Measurements from ENCODE around the gene RAD9A. TPM values are rescaled to one million over a fixed set of nuclear protein-coding genes. Genes with fewer than 3 reads are reported as not detected.

The RAD9A gene
- total and polyA plus RNA-seq, 2 experiments from 2014 or later: 3.9 to 4.6 TPM

- TF ChIP-seq EZH2phosphoT487 (IDR thresholded peaks at IDR 0.05; ENCODE audit: insufficient read depth, low read depth) (no peak), EZH2 (IDR thresholded peaks at IDR 0.05; ENCODE audit: insufficient read depth, poor library complexity, severe bottlenecking) (no peak)
- Histone ChIP-seq H3K4me1 (ENCODE audit: insufficient read depth) (peaks cover 52% of the 10 kb centered on the region), H2AFZ (no peak overlapping the region), H3K36me3 (ENCODE audit: low read depth) (no peaks in the 10 kb centered on the region), H3K4me3 (peak overlapping the region; percentile 80), H4K20me1 (ENCODE audit: insufficient read depth) (no peaks in the 10 kb centered on the region), H3K9me3 (ENCODE audit: low read depth) (no peaks in the 10 kb centered on the region), H3F3A (ENCODE audit: insufficient read depth) (peaks cover 70% of the 10 kb centered on the region), H3K9me2 (ENCODE audit: insufficient read depth) (no peaks in the 10 kb centered on the region), H3K27ac (peak overlapping the region; percentile 97), H3K9ac (peak overlapping the region; percentile 93), H3K27me3 (replicated peaks; ENCODE audit: insufficient read depth) (no peaks in the 10 kb centered on the region), H3K4me2 (ENCODE audit: unreplicated experiment) (peak overlapping the region; percentile 89), H3K79me2 (ENCODE audit: insufficient read depth) (peaks cover 17% of the 10 kb centered on the region)
- in situ Hi-C loops (cut with MboI): no loop called here
- 10 to 11% methylated on average over 8 of the region's 8 CpGs for WGBS, 2 experiments (ENCODE audit: low coverage in 1 of 2, low lambda C conversion rate in 2 of 2, missing lambda C conversion rate in 2 of 2)
- peak; percentile 97 for DNase-seq
Observed at GRCh38 chr11:67354075-67355022, 37.4 kb upstream of the RAD9A start.

GRCh38 chr11:67355023-67355793, 36.6 kb upstream of the RAD9A start:
- H3K36me3 ChIP-seq (ENCODE audit: low read depth): 0 out of 2 replicates have a peak, but pooled peaks cover 2% of the 10 kb centered on the region
- no peaks in the 10 kb centered on the region for H3K9me3 ChIP-seq (ENCODE audit: low read depth)
- H3K4me1 ChIP-seq (ENCODE audit: insufficient read depth): peaks cover 52% of the 10 kb centered on the region
- in situ Hi-C loops (cut with MboI): no loop called here
- H3K9ac ChIP-seq: peak overlapping the region; percentile 93
- no peak overlapping the region for H2AFZ ChIP-seq
- no peaks in the 10 kb centered on the region for H3K27me3 ChIP-seq (replicated peaks; ENCODE audit: insufficient read depth)
- 0 out of 2 replicates have a peak overlapping the region, but pooled peaks have one; percentile 21 for H3K4me3 ChIP-seq
- H3F3A ChIP-seq (ENCODE audit: insufficient read depth): peaks cover 72% of the 10 kb centered on the region
- peak overlapping the region; percentile 89 for H3K4me2 ChIP-seq (ENCODE audit: unreplicated experiment)
- WGBS, 2 experiments (ENCODE audit: low coverage in 1 of 2, low lambda C conversion rate in 2 of 2, missing lambda C conversion rate in 2 of 2): 44 to 45% methylated on average over 11 of the region's 11 CpGs
- peak; percentile 46 for DNase-seq
- H4K20me1 ChIP-seq (ENCODE audit: insufficient read depth): no peaks in the 10 kb centered on the region
- peak overlapping the region; percentile 97 for H3K27ac ChIP-seq
- H3K79me2 ChIP-seq (ENCODE audit: insufficient read depth): peaks cover 23% of the 10 kb centered on the region
- H3K9me2 ChIP-seq (ENCODE audit: insufficient read depth): no peaks in the 10 kb centered on the region
- no peak for TF ChIP-seq EZH2phosphoT487 (IDR thresholded peaks at IDR 0.05; ENCODE audit: insufficient read depth, low read depth)
- TF ChIP-seq EZH2 (IDR thresholded peaks at IDR 0.05; ENCODE audit: insufficient read depth, poor library complexity, severe bottlenecking): no peak

- no peak overlapping the region for H2AFZ ChIP-seq
- no peaks in the 10 kb centered on the region for H3K9me2 ChIP-seq (ENCODE audit: insufficient read depth)
- H3K4me2 ChIP-seq (ENCODE audit: unreplicated experiment): peak overlapping the region; percentile 89
- no peak for TF ChIP-seq EZH2 (IDR thresholded peaks at IDR 0.05; ENCODE audit: insufficient read depth, poor library complexity, severe bottlenecking)
- TF ChIP-seq EZH2phosphoT487 (IDR thresholded peaks at IDR 0.05; ENCODE audit: insufficient read depth, low read depth): no peak
- peaks cover 24% of the 10 kb centered on the region for H3K79me2 ChIP-seq (ENCODE audit: insufficient read depth)
- no peaks in the 10 kb centered on the region for H3K27me3 ChIP-seq (replicated peaks; ENCODE audit: insufficient read depth)
- WGBS, 2 experiments (ENCODE audit: low coverage in 1 of 2, low lambda C conversion rate in 2 of 2, missing lambda C conversion rate in 2 of 2): 67 to 70% methylated on average over 4 of the region's 4 CpGs
- H3F3A ChIP-seq (ENCODE audit: insufficient read depth): peaks cover 73% of the 10 kb centered on the region
- H3K36me3 ChIP-seq (ENCODE audit: low read depth): 0 out of 2 replicates have a peak, but pooled peaks cover 2% of the 10 kb centered on the region
- in situ Hi-C loops (cut with MboI): no loop called here
- H3K27ac ChIP-seq: peak overlapping the region; percentile 97
- H3K9ac ChIP-seq: peak overlapping the region; percentile 93
- DNase-seq: no peak
- peaks cover 52% of the 10 kb centered on the region for H3K4me1 ChIP-seq (ENCODE audit: insufficient read depth)
- H4K20me1 ChIP-seq (ENCODE audit: insufficient read depth): no peaks in the 10 kb centered on the region
- H3K4me3 ChIP-seq: no peak overlapping the region
- H3K9me3 ChIP-seq (ENCODE audit: low read depth): no peaks in the 10 kb centered on the region
Observed at GRCh38 chr11:67355794-67356386, 35.9 kb upstream of the RAD9A start.

GRCh38 chr11:67356387-67356863, 35.4 kb upstream of the RAD9A start:
- no peak overlapping the region for H2AFZ ChIP-seq
- no peaks in the 10 kb centered on the region for H3K9me3 ChIP-seq (ENCODE audit: low read depth)
- no peaks in the 10 kb centered on the region for H3K27me3 ChIP-seq (replicated peaks; ENCODE audit: insufficient read depth)
- H3K4me3 ChIP-seq: no peak overlapping the region
- H3K27ac ChIP-seq: peak overlapping the region; percentile 97
- H4K20me1 ChIP-seq (ENCODE audit: insufficient read depth): no peaks in the 10 kb centered on the region
- H3K9ac ChIP-seq: peak overlapping the region; percentile 93
- 0 out of 2 replicates have a peak, but pooled peaks cover 2% of the 10 kb centered on the region for H3K36me3 ChIP-seq (ENCODE audit: low read depth)
- H3F3A ChIP-seq (ENCODE audit: insufficient read depth): peaks cover 76% of the 10 kb centered on the region
- no peak for DNase-seq
- 61 to 67% methylated on average over 3 to 4 of the region's 4 CpGs for WGBS, 2 experiments (ENCODE audit: low coverage in 1 of 2, low lambda C conversion rate in 2 of 2, missing lambda C conversion rate in 2 of 2)
- no peaks in the 10 kb centered on the region for H3K9me2 ChIP-seq (ENCODE audit: insufficient read depth)
- no peak overlapping the region for H3K4me2 ChIP-seq (ENCODE audit: unreplicated experiment)
- in situ Hi-C loops (cut with MboI): no loop called here
- H3K4me1 ChIP-seq (ENCODE audit: insufficient read depth): peaks cover 52% of the 10 kb centered on the region
- peaks cover 26% of the 10 kb centered on the region for H3K79me2 ChIP-seq (ENCODE audit: insufficient read depth)
- no peak for TF ChIP-seq EZH2 (IDR thresholded peaks at IDR 0.05; ENCODE audit: insufficient read depth, poor library complexity, severe bottlenecking)
- no peak for TF ChIP-seq EZH2phosphoT487 (IDR thresholded peaks at IDR 0.05; ENCODE audit: insufficient read depth, low read depth)

Data from GM23248 (cell line).